Inferior parietal cortex (tissue), 1 donor: ENCODE data around the gene MMP3.
"Not testable (repeated sequence)": the region's sequence is repeated elsewhere in the genome, so short reads cannot be mapped to it uniquely, and the experiment has no call there.

ENCODE experiments used
- DNase-seq: peaks from one replicate; pipeline ENCODE4 v3.0.0-alpha.2; 2016; ENCODE audit errors: extremely low spot score

The MMP3 gene

DNA sequence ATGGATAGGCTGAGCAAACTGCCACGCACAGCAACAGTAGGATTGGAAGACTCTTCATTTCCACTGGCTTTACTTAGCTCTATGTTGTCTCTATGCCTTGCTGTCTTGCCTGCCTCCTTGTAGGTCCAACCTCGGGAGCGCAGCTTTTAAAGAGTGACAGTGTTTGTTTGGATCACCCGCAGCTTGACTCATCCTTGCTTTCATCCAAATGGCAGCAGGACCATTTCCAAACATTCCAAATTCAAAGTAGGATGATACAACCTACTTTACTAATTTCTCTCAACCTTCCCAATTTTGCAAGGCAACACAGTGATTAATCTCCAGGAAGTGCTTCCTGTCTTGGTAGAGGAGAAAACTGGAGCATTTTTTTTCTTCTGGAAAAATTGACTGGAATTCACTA, at the start of gene MMP3:
TSS of gene MMP3 (minus strand) at position 121 of the 400 bp plus-strand sequence. CDS start at position 58, 63 bp downstream.
- no peak for DNase-seq

DNA sequence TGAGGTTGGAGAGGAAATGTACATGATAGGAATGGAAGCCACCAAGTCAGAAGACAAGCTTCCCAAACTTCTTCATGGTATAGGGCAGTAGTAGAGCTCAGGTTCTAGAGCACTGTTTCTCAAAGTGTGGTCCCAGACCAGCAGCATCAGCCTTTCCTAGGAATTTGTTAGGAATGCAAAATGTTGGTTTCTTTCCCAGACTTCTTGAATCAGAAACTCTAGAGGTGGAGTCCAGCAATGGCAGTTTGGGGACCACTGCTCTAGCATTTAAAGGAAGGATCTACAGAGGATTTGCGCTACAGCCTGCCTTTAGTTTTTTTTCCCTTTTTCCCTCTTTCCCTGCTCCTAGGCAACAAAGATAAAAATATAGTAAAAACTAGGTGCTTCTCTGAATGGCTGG, 48.3 kb upstream of the MMP3 start:
- no peak for DNase-seq

DNA sequence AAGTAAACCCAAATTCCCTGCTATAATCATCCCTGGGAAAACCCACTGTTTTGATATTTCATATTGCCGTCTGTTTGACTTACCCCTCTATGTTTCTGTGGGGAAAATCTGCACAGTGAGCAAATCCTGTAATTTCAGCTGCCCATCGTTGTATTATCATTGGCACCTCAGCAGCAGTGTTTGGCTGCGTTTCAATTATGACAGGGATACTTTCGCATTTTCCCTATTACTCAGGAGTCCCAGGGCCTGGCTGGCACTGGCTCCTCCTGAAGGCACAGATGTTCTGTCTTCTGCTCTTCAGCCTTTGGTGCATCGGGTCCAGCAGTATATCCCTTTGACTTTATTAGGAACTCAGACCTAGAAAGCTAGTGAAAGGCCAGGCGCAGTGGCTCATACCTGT, 43.6 kb upstream of the MMP3 start:
- no peak for DNase-seq

DNA sequence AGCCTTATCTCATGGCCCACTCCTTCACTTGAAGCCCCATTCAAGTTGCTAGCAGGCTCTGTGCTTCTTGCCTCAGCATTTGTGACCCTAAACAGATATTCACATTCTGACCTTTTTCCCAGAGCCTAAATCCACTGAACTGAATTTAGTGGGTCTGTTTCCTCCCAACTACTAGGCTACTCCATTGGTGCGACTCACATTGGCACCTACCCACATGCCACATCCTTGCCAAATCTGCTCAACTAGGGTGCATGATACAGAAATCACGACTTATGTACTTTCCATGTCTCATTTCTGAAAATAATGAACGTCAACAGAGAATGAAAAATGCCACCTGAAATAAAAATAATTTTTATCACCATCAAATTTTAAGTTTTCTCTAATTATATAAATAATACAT, 39.7 kb upstream of the MMP3 start:
- no peak for DNase-seq

DNA sequence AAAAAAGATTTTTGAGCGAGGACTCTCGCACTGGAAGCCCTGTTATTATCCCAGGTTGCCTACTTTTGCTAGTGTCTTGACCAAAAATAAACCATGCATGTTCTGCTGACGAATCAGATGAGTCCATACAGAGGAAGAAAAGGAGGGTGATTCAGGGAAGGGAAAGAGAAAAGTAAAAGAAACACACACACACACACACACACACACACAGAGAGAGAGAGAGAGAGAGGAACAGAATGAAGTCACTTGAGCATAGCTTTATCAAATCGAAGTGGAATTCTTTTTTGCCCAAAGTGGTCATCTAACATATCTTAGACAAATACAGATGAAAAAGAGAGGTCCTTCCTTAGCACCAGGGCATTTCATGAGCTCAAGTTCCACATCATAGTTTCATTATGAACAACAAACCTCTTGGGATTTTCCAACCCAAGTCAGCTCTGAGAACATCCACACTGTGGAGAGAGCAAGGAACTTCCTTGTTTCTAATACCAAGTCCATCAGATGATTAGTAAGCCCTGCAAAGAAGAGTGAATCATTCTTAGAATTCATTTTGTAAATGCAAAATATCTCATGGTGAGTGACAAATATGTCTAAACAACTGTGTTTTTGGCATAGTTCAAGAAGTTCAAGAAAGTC, 39.1 kb upstream of the MMP3 start:
- DNase-seq = no peak

DNA sequence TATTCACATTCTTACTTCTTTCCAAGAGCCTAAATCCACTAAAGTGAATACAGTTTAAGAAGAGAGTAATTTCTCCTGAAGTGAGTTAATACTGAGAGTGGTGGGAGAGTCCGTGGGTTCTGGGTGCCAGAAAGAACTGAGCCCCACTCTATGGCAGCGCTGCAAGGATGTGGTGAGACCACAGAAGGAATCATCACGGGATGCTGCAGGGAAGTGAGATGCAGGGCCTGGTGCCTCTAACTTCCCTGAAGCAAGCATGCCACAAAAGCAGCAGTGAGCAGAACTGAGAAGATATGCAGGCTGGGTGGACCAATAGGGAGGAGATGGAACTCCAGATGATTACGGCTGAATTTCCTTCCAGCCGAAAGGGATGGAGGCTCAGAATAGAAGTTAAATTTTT, 36.4 kb upstream of the MMP3 start:
- DNase-seq = no peak

DNA sequence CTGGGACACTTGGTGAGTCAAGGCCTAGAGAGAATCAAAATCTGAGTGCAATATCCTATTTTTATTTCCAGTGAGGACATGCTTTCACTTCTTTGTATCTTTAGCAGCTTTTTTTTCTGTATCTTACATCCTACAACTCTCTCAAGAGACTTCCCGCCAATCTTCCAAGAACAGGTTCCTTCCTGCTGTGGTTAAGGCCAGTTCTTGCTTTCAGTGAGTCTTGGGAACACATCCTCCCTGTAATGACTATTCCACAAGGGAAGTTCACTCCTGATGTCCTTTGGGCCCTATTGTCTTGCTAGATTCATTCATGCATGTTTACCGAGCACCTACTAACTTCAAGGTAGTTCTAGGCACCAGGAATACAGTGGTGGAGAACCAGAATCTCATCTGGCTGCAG, 35.2 kb upstream of the MMP3 start:
- DNase-seq = no peak

DNA sequence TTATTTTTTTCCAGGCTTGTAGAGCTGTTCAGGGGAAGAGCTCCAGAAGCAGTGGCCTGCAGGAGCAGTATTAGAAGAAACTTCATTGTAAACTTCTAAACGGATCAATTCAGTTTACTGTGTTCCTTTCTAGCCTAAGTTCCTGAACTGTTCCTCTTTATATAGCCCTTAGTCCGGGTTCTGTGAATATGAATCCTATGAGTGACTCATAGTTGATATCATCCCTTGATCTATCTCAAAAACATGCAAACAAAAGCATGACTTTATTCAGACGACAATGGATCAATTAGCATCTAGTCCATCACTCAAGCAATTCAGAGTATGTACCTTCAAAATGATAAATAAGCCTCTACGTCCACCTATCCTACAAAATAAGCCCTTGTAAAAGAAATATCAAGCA, 31.4 kb upstream of the MMP3 start, which contains the start of gene MMP12:
TSS of gene MMP12 (minus strand) at position 131 of the 400 bp plus-strand sequence. CDS start at position 86, 45 bp downstream.
- no peak for DNase-seq

DNA sequence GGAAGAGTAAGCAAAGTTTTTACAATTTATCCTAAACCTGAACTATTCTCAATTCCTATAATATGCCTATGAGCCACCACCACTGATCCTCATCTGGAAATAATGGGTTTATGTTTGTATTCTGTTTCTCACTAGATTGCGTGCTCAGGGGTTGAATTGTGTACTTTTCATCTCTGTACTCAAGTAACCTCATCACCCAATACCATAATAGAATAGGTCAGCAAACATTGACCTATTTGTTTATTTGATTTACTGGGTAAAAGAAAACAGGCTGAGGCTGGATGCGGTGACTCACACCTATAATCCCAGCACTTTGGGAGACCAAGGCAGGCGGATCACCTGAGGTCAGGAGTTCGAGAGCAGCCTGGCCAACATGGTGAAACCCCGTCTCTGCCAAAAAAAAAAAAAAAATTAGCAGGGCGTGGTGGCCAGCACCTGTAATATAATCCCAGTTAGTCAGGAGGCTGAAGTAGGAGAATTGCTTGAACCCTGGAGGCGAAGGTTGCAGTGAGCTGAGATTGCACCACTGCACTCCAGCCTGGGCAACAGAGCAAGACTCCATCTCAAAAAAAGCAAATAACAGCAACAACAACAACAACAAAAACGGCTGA, 26.1 kb upstream of the MMP3 start:
- DNase-seq = not testable (repeated sequence)

DNA sequence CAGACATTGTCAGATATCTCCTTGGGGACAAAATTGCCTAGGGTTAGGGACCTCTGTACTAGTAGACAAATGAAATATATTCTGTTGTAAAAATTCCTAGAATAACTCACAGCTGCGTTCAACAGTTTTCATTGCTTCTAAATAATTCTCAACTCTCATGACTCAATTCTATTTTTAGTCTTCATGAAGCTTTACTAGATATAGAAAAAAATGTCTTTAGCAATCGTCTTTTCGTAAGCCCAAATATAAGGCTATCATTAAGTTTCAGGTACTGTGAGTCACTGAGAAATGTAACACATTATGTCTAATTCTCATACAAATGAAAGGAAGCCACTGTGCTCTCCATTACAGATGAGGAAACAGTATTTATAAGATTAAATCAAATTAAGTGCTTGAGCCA, 24.9 kb upstream of the MMP3 start:
- DNase-seq = no peak

DNA sequence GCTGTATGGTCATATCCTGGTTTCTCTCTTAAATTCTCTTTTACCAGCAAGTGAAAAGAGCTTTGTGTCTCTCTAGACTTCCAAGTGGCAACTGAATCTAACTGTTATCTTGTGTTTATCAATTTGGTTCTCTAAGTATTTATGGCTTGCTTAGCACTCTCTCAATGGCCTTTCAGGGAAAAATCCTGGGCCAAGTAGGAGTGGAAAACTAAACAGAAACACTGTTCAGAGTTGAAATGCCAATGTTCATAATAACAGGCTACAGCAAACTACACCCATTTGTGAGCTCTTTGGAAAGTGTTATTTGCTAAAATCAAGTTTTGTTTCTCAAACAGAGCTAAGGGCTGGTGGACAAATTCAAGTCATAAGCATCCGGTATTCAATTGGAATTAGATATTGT, 21.3 kb upstream of the MMP3 start:
- no peak for DNase-seq

DNA sequence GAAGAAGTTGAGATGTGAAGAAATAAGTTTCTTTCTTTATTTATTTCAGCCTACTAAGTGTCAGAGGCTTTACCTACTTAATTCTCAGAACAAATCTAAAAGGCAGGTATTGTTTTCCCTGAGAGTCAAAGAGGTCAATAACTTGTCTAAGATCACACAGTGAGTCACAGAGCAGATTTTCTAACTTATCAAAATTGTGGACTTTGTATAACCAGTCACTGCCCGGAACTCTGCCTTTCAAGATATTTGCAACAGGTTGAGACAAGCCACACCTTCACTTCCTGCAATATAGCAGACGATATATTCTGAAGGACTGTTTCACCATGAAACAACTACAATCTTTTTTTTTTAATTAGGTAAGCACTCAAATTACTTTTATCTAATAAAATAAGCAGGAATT, 10.5 kb upstream of the MMP3 start:
- no peak for DNase-seq

DNA sequence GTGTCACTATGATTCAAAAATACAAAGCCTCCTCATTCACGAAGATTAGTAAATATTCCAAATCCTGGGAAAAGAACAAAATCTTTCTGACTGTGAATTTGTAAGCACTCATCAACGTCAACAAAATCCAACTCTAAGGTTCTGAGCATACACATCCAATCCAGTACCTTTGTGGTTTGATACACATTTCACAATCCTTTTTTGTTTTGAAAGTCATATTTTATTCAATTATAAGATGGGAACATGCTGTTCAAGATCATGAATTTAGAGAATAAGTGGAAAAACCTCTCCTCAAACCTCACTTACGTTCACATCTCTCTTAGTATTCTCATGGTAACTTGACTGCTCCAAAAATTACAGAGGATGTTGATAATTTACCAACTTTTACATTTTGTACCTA, 9.6 kb upstream of the MMP3 start:
- no peak for DNase-seq

DNA sequence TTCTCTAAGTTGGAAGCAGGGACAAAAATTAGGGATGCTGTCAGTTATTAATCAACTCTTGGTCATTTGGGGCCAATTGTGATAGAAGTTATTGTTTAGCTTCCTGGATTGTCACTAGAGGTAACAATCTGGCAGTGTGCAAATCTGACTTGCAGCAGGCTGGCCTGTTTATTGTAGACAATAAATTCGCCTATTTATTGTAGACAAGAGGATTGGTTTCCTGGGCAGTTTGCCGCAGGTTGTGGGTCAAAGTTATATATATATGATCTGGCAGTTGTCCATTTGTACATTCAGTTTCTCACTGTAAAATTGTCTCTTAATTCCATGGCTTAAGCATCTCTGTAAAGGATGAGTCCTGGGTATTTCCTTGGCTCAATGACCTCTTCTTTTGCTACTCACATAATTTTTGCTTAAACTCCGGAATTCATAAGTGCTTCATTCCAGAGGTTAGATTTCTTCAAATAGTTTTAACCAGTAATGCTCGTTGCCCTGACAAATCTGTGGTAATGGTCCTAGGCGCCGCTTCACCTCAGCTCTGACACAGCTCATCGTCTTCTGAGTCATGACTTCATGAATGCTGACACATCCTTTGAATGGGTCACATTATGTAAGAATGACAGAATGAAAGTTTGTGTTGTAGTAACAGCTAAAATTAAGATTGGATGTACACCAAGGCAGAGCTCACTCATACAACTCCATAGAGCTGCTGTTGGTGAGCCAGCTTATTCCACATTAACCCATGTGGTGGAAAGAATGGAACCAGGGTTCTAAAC, 7.8 kb upstream of the MMP3 start:
- DNase-seq = no peak

DNA sequence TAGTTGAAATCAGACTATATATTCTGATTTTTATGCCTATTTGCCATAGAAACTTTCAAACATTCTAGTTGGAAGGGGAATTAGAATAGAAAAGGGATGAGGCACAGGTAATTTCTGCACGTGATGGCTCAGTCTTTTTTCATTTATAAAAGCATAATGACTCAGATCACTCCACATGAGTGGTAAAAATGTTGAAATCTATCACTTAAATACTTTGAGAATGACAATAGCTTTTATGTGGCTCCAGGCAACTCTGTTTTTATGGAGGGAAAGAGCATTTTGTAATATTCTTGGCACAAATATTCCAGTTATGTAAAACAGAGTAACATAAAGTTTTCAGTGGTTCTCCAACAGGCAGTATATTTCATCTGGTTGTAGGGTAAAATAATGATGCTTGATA, 5.9 kb upstream of the MMP3 start:
- no peak for DNase-seq

DNA sequence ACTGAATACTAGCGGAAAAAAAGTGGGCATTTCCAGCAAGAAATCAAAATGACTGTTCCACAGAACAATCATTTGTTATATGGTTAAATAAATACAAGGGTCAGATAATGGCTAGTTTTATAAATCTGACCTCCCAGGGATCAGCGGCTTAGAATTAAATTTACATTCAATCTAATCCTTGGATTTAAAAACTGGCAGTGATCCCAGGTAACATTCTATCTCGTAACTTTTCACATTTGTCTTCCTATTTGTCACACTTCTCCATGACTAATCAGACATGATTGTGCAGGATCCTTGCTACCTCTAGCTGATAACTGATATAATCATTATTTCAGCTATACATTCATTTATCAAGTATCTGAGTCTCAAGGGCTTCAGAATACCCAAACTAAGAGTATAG, 2.9 kb upstream of the MMP3 start:
- no peak for DNase-seq

DNA sequence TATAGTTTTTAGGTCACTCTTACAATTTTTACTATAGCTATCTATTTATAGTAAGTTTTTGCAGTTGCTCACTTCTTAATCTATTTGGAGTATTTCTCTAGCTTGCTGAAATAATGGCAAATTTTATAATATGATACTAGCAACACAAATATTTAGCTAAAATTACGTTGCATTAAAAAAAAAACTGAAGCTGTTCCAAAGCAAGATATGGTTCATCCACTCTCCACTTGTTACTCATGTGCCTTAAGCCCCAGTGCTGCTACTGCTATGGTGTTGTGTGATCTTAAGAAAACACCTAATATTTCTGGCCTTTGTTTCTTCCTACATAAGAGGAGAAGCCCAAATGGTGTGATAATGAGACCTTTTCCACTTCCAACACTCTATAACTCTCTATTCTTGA, 479 bp downstream of the MMP3 start:
- no peak for DNase-seq

DNA sequence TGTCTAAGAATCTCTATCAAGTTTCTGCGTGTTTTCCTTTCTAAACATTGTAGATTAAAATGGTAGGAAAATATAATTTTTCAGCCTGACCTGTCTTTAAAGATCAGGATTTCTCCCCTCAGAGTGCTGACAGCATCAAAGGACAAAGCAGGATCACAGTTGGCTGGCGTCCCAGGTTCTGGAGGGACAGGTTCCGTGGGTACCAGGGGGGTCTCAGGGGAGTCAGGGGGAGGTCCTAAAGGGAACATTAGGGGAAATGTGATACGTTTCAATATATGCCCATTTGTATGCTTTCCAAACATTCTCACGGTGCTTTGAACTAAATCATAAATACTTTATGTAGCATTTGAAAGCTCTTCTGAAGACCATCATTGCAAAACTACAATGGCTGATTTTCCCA, 3.4 kb downstream of the MMP3 start:
- DNase-seq = no peak

DNA sequence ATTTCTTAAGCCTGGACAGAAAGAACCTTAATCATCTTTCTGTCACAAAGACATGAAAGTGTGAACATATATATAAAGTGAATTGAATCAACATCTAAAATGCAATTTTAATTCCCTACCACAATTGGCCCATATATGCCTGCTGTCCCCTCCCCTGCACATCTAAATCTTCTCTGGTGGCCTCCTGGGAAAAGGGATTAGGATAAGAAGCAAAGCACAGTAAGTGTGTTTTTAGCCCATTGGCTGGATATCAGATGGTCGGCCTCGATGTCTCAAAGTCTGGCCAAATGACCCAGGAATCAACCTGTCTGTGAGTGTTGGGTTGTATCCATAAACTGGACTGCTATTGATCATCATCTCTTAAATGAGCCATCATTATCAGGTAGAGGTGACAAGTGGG, 5.8 kb downstream of the MMP3 start:
- DNase-seq = no peak

DNA sequence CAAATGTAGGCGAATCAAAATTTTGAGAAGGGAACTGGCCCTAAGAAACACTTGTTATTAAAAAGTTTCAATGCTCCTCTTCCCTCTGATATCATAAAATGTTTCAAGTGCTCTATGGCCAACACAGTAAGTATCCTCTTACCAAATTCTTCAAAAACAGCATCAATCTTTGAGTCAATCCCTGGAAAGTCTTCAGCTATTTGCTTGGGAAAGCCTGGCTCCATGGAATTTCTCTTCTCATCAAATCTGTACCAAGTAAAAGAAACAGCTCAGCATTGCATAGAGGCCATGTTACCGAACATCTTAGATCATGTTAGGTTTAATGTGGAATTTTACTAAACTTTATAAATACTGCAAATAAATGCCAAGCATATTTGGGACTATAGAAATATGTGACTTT, 6.3 kb downstream of the MMP3 start:
- no peak for DNase-seq

DNA sequence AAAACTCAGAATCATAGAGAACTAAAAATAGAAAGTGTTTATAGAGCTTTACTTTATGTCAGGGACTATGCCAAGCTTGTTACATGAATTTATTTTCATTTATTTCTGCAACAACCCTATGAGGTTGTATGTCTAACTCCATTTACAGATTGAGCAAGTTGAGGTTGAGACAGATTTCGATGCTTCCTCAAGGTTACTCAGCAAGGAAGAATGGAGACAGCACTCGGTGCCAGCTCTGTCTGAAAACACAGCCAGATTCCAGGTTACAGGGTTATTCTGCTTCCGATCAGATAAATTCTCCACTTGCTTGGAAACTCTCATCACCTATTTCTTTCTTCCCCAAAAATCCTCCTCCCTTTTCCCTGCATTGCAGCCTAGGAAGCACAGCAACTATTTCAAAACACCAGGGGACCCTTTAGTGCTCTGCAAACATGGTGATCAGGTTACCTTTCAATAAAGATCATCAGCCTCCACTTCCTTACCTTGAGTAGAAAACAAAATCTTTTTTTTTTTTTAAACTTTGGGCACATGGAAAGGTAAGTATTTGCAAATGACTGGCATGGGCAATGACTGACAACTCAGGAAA, 7.0 kb downstream of the MMP3 start:
- DNase-seq = no peak

DNA sequence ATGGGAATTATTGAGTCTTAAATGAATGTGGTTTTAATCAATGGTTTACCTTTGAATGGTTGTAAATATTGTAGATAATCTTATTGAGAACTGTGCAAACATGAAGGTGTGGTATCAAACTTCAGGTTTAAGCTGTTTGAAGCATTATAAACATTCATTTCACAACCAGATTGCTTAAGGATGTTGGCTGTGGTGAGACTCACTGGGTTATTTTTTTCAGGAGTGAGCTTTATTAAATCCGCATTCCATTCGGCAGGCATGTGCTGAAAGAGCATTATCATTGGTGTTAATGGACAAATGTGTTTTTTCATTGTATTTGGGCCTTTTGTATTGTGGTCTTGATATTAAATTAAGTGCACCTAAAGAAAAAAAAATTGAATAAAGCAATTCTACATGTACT, 9.7 kb downstream of the MMP3 start:
- no peak for DNase-seq

DNA sequence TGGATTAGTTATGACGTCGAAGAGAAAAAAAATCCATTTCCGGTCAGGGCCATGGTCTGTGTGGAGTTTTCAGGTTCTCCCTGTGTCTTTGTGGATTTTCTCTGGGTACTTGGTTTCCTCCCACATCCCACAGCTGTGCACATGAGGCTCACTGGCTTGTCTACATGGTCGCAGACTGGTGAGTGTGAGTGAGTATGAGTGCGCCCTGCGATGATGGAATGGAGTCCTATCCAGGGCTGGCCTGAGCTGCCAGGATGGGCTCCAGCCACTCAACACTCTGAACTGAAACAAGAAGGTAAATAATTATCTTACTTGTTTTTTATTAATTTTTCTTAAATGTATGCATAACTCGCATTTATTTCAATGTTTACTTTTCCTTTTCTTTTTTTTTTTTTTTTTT, 10.8 kb downstream of the MMP3 start:
- no peak for DNase-seq
